HG03103 (cell line): ENCODE measurements around the gene IQGAP2.

ENCODE experiments used
- ATAC-seq: cut with Tn5 transposase; IDR thresholded peaks from one replicate; pipeline ENCODE4 v1.9.1; 2021; ENCODE audit warnings: low read depth; ENCODE audit not compliant: unreplicated experiment

Gene IQGAP2

DNA sequence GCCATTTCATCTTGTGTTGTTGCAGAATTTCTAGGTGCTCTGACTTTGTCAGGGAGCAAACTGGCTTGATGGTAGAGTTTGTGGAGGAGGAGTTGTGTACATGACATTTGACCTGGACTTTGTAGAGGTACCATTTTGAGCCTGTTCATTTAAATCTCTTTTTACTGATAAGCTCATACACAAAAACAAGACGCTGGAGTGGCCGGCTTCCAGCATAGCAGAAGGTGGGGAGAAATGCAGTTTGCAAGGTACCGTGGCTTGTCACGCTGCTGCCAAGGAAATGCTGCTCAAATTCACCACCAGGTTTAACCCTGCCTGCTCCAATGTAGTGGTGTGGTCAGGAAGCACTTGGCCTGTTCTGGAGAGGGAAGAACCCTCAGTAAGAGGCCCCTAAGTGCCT, 18.9 kb upstream of the IQGAP2 start:
- ATAC-seq: no peak

- no peak for ATAC-seq
Observed at GRCh38 chr5:76384705-76385104, 18.4 kb upstream of the IQGAP2 start.

DNA sequence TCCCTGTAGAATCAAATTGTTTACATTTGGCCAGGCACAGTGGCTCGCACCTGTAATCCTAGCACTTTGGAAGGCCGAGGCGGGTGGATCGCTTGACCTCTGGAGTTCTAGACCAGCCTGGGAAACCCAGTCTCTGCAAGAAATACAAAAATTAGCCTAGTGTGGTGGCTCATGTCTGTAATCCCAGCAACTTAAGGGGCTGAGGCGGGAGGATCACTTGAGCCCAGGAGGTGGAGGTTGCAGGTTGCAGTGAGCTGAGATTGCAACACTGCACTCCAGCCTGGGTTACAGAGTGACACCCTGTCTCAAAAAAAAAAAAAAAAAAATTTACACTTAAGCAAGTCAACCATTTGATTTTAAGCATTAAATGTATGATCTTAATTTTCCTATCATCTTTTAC, 17.5 kb upstream of the IQGAP2 start:
- ATAC-seq: no peak

GRCh38 chr5:76386360-76386759, 16.7 kb upstream of the IQGAP2 start:
- ATAC-seq: no peak

DNA sequence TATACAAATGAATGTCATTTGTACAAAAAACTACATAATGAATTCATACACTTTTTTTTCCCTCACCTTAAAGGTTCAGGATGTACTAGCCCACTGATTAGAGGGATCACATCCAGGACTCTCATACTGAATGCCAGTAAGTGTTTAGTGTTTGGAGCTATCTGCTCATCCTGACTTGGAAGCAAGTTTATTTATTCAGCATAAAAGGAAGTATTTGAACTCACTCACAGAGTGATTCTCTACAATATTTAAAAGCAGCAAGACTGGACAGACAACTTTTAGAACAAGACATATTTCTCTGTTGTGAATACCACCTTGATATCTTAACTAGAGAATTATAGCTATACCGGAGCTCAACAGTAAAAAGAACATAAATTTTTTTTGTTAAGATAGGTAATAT, 14.8 kb upstream of the IQGAP2 start:
- ATAC-seq: no peak

DNA sequence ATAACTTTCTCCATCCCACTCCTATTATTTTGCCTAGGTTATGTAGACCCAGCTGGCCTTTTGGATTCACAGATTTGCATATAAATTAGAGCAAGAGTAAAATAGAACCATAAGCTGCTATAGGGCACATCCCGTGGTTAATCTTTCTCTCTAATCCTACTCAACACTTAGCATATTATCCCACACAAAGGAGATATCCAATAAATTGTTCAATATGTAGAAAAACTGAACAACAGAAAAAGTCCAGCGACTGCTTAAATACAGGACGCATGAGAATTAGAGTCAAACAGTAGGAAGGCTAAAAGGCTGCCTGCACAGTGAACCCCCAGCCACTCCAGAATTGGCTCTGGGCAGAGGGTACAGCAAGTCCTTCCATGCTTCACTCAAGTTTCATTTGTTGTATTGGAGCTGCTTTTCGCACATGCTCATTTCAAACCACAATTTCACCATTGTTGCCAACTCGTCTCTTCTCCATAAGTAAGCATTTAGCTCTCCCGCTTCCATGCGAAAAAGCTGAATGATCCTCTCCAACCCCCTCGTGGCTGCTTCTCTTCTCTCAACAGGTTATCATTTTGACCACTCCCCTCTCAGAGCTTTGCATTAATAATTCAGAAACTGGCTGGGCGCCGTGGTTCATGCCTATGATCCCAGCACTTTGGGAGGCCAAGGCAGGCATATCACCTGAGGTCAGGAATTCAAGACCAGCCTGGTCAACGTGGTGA, 14.1 kb upstream of the IQGAP2 start:
- ATAC-seq: no peak

DNA sequence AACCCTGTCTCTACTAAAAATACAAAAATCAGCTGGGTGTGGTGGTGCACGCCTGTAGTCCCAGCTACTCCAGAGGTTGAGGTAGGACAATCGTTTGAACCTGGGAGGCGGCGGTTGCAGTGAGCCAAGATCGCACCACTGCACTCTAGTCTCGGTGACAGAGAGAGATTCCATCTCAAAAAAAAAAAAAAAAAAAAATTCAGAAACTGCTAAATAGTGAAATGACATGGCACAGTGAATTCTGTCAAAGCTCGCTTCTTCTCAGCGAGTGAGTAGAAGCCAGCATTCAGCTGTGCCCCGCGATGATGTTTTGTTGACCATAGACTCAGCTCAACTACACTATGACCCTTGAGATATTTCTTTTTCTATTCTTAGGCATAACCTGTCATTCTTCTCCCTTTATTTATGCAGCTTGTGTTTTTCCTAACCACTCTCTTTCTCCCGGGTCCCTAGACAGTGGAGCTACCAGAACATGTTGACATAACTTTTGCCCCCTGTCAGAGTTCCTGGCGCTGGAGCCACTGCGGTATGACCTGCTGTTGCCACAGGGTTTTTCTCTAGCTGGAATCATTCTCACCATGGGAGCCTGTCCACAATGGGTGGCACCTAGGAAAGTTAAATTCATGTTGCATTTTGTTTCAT, 13.5 kb upstream of the IQGAP2 start:
- ATAC-seq: no peak

GRCh38 chr5:76391014-76391413, 12.1 kb upstream of the IQGAP2 start:
- no peak for ATAC-seq

GRCh38 chr5:76393035-76393680, 9.9 kb upstream of the IQGAP2 start:
- ATAC-seq: no peak

- no peak for ATAC-seq
Observed at GRCh38 chr5:76397200-76397599, 5.9 kb upstream of the IQGAP2 start.

DNA sequence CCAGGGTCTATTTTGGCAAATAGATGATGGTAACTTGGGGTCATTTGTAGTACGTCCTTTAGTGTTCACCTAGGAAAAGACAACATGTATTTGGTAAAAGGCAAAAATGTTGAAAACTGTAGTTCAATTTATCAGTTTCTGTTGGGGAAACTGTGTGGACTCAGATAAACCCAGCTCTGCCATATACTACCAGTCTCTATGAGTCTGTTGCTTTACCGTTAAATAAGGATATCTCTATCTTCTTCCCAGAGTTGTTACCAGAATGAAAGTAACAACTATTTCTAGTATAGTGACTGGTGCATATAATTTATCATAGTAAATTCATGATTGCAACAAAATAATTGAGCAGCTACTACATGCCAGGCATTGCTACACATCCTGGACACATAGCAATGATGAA, 3.8 kb upstream of the IQGAP2 start:
- ATAC-seq: no peak

- ATAC-seq: no peak
Observed at GRCh38 chr5:76400466-76400865, 2.6 kb upstream of the IQGAP2 start.

- no peak for ATAC-seq
Observed at GRCh38 chr5:76401801-76402250, 1.3 kb upstream of the IQGAP2 start.

DNA sequence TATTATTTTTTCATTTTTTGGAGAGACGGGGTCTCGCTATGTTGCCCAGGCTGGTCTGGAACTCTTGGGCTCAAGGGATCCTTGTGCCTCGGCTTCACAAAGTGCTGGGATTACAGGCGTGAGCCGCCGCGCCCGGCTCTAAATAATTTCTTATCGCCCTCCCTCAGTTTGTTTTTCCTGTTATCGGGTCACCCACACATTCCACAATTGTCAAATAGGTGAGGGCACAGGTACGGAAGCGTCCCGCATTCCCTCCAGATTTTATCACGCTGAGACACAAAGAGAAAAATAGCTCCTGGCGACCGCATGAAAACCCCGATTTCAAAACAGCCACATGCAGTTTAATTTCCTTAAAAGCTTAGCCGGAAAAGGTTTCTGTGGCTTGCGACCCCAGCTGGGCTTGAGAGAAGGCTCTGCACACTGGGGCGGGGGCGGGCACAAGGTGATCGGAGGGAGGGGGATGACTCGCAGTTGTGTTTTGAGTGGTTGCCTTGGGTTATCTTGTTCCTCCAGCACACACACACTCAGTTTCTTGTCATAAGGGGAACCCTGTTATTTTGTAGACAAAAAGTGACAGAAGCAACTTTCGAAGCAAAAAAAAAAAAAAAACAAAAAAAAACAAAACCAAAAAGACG, 717 bp upstream of the IQGAP2 start:
- ATAC-seq: peak; percentile 36

- ATAC-seq: no peak
Observed at GRCh38 chr5:76403766-76404222, 709 bp downstream of the IQGAP2 start.

DNA sequence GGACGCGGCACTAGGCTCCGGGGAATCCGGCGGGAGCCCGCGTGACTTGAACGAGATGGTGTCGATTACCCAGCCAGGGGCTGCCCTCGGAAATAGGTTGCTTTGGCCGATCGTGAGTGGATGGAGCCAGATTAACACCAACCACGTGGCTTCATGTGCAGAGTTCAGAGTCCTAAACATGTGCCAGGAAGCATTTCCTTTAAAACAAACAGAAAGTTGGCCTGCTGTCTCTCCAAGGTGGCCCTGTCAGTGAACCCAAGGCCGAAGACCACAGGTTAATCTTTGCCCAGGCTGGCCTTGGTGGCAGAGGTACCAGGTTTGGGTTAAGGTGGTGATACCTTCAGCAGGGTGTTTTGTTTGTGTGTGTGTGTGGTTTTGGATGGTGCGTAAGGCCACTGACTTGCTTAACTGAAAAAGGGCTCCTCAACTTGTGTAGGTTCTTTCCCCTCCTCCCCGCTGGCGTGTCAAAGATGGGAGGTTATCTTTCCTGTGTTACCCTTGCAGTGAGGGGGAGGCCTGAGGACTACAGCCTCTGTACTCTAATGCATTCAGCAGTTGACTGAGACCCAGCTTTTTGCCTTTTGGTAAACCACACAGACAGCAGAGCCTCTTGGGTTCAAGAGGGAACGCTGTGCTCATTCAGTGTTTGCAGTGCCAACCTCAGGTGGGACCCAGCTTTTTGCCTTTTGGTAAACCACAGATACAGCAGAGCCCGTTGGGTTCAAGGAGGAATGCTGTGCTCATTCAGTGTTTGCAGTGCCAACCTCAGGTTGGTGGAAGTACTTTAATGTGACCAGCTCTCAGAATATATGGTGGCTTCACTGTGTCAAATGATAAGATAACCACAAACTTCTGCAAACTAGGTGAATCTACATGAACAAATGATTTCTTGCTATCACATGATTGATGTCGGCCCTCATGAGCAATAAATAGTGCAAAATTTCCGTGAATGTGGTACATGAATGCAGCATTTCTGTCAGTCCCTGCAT, 1.4 kb downstream of the IQGAP2 start:
- no peak for ATAC-seq

DNA sequence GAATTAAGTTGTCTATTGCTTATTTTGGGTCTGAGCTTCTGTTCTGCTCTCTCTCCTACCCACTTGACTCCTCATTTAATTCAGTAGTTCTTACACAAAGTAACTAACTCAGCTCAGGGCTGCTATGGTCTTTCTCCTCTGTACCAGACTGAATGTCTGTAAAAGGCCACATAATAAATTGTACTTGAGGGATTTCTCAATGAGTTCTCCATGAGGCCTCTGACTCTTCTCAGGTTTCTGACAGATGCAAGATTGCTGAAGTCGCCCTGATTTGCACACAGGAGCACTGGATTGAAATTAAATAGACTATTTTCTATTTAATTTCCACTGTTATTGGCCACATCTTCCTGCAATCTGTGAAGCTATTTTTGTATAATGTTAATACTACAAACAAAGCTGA, 2.9 kb downstream of the IQGAP2 start:
- ATAC-seq: no peak

DNA sequence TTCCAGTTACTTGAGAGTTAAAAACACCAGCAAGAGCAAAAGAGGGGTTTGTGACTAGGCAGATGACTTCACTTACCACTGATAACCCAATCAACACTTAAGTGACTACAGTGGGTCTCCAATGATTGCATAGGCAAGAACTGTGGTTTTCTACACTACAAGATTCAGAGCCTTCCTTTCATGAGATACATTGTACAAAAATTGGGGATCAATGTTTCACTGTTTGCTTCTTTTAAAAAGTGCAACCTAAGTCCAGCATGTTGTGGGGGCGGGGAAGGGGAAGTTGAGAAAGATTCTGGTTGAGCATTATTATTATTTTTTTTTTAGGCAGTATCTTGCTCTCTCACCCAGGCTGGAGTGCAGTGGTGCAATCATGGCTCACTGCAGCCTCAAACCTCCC, 3.6 kb downstream of the IQGAP2 start:
- ATAC-seq: no peak

GRCh38 chr5:76408104-76408654, 5.1 kb downstream of the IQGAP2 start:
- no peak for ATAC-seq

- ATAC-seq: no peak
Observed at GRCh38 chr5:76412511-76412910, 9.4 kb downstream of the IQGAP2 start.
